ENCODE measurements around the gene TEAD3.

GRCh38 chr6:35501784-35502183 lies 4.9 kb upstream of the TEAD3 start:
- TF ChIP-seq POLR2A (IDR thresholded peaks at IDR 0.05), result no peak
- TF ChIP-seq, protein P1, sequence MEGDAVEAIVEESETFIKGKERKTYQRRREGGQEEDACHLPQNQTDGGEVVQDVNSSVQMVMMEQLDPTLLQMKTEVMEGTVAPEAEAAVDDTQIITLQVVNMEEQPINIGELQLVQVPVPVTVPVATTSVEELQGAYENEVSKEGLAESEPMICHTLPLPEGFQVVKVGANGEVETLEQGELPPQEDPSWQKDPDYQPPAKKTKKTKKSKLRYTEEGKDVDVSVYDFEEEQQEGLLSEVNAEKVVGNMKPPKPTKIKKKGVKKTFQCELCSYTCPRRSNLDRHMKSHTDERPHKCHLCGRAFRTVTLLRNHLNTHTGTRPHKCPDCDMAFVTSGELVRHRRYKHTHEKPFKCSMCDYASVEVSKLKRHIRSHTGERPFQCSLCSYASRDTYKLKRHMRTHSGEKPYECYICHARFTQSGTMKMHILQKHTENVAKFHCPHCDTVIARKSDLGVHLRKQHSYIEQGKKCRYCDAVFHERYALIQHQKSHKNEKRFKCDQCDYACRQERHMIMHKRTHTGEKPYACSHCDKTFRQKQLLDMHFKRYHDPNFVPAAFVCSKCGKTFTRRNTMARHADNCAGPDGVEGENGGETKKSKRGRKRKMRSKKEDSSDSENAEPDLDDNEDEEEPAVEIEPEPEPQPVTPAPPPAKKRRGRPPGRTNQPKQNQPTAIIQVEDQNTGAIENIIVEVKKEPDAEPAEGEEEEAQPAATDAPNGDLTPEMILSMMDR (IDR thresholded peaks at IDR 0.05), result no peak
